ENCODE measurements around the gene ARHGAP6. TPM values are rescaled to one million over a fixed set of nuclear protein-coding genes. Genes with fewer than 3 reads are reported as not detected.

ARHGAP6 gene
- total and polyA plus RNA-seq, 11 donors: 2.1 to 6.6 (median 2.5) TPM

DNA sequence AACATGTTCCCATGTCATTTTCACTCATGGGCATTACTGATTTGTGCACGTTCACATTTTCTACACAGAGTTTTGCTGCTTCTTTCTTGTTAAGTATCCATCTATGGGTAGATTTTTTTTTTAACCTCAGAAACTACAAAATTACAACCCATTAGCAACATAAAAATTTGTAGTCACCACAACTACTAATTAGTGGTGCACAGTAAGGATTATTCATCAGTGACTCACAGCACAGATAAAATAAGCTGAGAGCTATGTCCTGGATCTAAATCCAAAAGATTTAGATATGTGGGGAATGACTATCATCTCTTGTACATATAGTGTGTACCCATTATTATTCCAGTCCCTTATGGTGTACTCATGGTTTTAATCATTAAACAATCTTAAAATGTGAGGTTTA, 392.2 kb downstream of the ARHGAP6 start:
- intact Hi-C loops (cut with DNase I): no loop called here
- H3K27me3 ChIP-seq: no peaks in the 10 kb centered on the region
- peaks cover 0 to 4% (median 0%) of the 10 kb centered on the region in 12 donors for H3K4me1 ChIP-seq
- 71 to 94% (median 81%) methylated on average over 1 of the region's 1 CpG for WGBS, 4 donors
- no peak for DNase-seq
- no peaks in the 10 kb centered on the region for H3K36me3 ChIP-seq
- TF ChIP-seq, protein P1, sequence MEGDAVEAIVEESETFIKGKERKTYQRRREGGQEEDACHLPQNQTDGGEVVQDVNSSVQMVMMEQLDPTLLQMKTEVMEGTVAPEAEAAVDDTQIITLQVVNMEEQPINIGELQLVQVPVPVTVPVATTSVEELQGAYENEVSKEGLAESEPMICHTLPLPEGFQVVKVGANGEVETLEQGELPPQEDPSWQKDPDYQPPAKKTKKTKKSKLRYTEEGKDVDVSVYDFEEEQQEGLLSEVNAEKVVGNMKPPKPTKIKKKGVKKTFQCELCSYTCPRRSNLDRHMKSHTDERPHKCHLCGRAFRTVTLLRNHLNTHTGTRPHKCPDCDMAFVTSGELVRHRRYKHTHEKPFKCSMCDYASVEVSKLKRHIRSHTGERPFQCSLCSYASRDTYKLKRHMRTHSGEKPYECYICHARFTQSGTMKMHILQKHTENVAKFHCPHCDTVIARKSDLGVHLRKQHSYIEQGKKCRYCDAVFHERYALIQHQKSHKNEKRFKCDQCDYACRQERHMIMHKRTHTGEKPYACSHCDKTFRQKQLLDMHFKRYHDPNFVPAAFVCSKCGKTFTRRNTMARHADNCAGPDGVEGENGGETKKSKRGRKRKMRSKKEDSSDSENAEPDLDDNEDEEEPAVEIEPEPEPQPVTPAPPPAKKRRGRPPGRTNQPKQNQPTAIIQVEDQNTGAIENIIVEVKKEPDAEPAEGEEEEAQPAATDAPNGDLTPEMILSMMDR (IDR thresholded peaks at IDR 0.05): no peak
- no peak for TF ChIP-seq POLR2A (IDR thresholded peaks at IDR 0.05)
- ATAC-seq: no peak
- H3K9me3 ChIP-seq: no peaks in the 10 kb centered on the region
- no peak overlapping the region for H3K27ac ChIP-seq
- H3K4me3 ChIP-seq: no peak overlapping the region

DNA sequence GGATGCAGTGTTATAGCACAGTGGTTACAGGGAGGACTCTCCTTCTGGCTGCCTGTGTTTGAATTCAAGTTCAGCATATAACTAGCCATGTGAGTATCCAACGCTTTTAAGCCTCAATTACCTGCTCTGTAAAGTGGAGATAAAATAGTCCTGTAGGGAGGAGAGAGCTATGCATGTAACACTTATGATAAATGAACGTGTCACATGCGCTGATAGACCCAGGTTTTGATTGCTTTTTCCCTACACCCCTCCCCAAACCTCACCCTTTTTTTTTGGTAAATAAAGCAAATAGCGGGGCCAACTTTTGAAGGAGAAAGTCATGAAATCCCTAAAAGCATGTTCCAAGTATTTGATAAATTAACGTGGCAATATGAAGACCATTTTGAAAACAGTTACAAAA, 392.9 kb downstream of the ARHGAP6 start:
- TF ChIP-seq, protein P1 (IDR thresholded peaks at IDR 0.05): no peak
- TF ChIP-seq POLR2A (IDR thresholded peaks at IDR 0.05): no peak
- no peak for DNase-seq
- Histone ChIP-seq H3K27ac (no peak overlapping the region), H3K4me1 (peaks cover 0 to 4% (median 0%) of the 10 kb centered on the region in 12 donors), H3K4me3 (no peak overlapping the region), H3K36me3 (no peaks in the 10 kb centered on the region), H3K27me3 (no peaks in the 10 kb centered on the region), H3K9me3 (no peaks in the 10 kb centered on the region)
- ATAC-seq: no peak
- intact Hi-C loops (cut with DNase I): no loop called here
- WGBS, 4 donors: 66 to 92% (median 83%) methylated on average over 5 of the region's 5 CpGs

DNA sequence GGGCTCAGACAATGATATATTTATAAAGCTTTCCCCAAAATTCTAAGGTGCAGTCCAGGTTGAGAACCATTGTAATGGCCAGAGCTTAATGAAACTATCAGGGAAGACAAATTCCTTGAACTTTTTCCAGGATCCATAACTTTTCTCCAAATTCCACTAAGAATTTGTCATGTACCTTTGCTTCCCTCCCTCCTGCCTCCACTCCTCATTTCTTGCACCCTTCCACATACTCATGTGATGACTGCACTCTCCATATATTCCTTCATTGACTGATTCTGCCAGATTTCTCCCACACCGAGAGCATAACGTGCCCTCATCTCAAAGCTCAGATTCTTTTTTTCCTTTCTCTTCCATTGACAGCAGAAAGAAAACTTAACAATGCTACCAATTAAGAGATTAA, 393.4 kb downstream of the ARHGAP6 start:
- Histone ChIP-seq H3K27ac (no peak overlapping the region), H3K4me3 (no peak overlapping the region), H3K36me3 (no peaks in the 10 kb centered on the region), H3K9me3 (no peaks in the 10 kb centered on the region), H3K4me1 (peaks cover 0 to 5% (median 0%) of the 10 kb centered on the region in 12 donors), H3K27me3 (no peaks in the 10 kb centered on the region)
- WGBS, 4 donors: 73 to 89% (median 79%) methylated on average over 2 of the region's 2 CpGs
- ATAC-seq (no peak), DNase-seq (no peak)
- intact Hi-C loops (cut with DNase I): no loop called here
- TF ChIP-seq POLR2A (IDR thresholded peaks at IDR 0.05): no peak
- TF ChIP-seq, protein P1 (IDR thresholded peaks at IDR 0.05): no peak

DNA sequence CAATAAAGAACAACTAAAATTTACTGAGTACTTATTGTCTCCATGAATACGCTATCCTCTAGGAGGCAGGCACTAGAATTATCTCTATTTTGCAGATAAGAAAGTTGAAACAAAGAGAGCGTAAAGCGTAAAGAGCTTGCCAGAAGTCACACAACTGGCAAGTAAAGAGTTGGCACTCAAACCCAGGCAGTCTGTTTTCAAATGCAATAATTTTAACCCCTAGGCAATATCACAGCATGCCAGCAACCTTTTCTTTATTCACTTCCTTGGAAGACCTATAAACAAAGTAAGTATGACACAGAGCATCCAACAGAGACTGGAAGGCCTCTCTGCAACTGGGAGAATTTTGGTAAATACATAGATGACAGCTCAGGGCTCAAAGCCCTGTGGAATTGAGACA, 395.7 kb downstream of the ARHGAP6 start:
- H3K4me3 ChIP-seq: no peak overlapping the region
- 50 to 79% (median 62%) methylated on average over 3 of the region's 3 CpGs for WGBS, 4 donors
- H3K27ac ChIP-seq: no peak overlapping the region
- ATAC-seq: no peak
- intact Hi-C loops (cut with DNase I): no loop called here
- H3K4me1 ChIP-seq: peaks cover 0 to 13% (median 0%) of the 10 kb centered on the region in 12 donors
- no peaks in the 10 kb centered on the region for H3K27me3 ChIP-seq
- H3K9me3 ChIP-seq: no peaks in the 10 kb centered on the region
- TF ChIP-seq POLR2A (IDR thresholded peaks at IDR 0.05): no peak
- no peak for DNase-seq
- no peaks in the 10 kb centered on the region for H3K36me3 ChIP-seq

DNA sequence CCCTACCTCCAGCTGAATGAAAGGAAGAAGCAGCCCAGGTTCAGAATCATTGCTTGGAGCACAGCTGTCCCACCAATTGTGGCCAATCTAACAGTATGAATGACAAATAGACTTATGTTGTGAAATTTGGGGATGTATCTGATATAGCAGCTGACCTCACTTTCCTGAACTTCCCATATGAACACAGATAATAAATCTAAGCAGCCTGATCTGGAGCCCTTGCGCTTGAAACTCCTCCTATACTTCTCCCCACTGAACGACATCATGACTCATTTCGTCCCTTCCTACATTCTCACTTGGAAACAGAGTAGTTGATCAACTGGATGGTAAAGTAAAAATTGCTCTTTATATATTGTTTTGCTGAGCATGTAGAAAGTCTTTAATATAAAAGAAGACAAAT, 396.7 kb downstream of the ARHGAP6 start:
- DNase-seq: no peak
- Histone ChIP-seq H3K4me1 (peaks cover 0 to 13% (median 0%) of the 10 kb centered on the region in 12 donors), H3K9me3 (no peaks in the 10 kb centered on the region), H3K27ac (no peak overlapping the region), H3K27me3 (no peaks in the 10 kb centered on the region), H3K4me3 (no peak overlapping the region), H3K36me3 (no peaks in the 10 kb centered on the region)
- intact Hi-C loops (cut with DNase I): no loop called here
- WGBS, 4 donors: 83 to 95% (median 90%) methylated on average over 3 of the region's 3 CpGs
- TF ChIP-seq POLR2A (IDR thresholded peaks at IDR 0.05): no peak
- TF ChIP-seq, protein P1 (IDR thresholded peaks at IDR 0.05): no peak
- no peak for ATAC-seq

All from heart left ventricle (tissue), 16 donors.